ENCODE data around the gene BPIFA2. TPM values are rescaled to one million over a fixed set of nuclear protein-coding genes. Genes with fewer than 3 reads are reported as not detected.

The BPIFA2 gene
- total RNA-seq, 4 donors from 2014 or later: not detected

GRCh38 chr20:33191955-33192354, 24.0 kb downstream of the BPIFA2 start:
- ATAC-seq (ENCODE audit: low FRiP score) (no peak), DNase-seq (ENCODE audit: low spot score) (no peak)
- no peak for TF ChIP-seq CTCF (IDR thresholded peaks at IDR 0.05)

GRCh38 chr20:33192912-33193501, 25.0 kb downstream of the BPIFA2 start:
- TF ChIP-seq CTCF (IDR thresholded peaks at IDR 0.05): no peak
- no peak for ATAC-seq (ENCODE audit: low FRiP score)
- DNase-seq (ENCODE audit: low spot score): no peak

- no peak for TF ChIP-seq CTCF (IDR thresholded peaks at IDR 0.05)
- DNase-seq (ENCODE audit: low spot score): no peak
- ATAC-seq (ENCODE audit: low FRiP score): no peak
Measured at GRCh38 chr20:33199026-33199425, 31.1 kb downstream of the BPIFA2 start.

GRCh38 chr20:33202451-33202850, 34.5 kb downstream of the BPIFA2 start:
- no peak for DNase-seq (ENCODE audit: low spot score)
- no peak for TF ChIP-seq CTCF (IDR thresholded peaks at IDR 0.05)
- no peak for ATAC-seq (ENCODE audit: low FRiP score)

GRCh38 chr20:33203444-33203843, 35.5 kb downstream of the BPIFA2 start:
- no peak for TF ChIP-seq CTCF (IDR thresholded peaks at IDR 0.05)
- DNase-seq (ENCODE audit: low spot score) (no peak), ATAC-seq (ENCODE audit: low FRiP score) (no peak)

GRCh38 chr20:33209789-33210188, 41.8 kb downstream of the BPIFA2 start:
- DNase-seq (ENCODE audit: low spot score): peak; percentile 46
- TF ChIP-seq CTCF (IDR thresholded peaks at IDR 0.05): no peak
- no peak for ATAC-seq (ENCODE audit: low FRiP score)

- no peak for TF ChIP-seq CTCF (IDR thresholded peaks at IDR 0.05)
- ATAC-seq (ENCODE audit: low FRiP score) (no peak), DNase-seq (ENCODE audit: low spot score) (no peak)
Measured at GRCh38 chr20:33210371-33210770, 42.4 kb downstream of the BPIFA2 start.

All from omental fat pad (tissue), 4 donors.